ENCODE data around the gene POU2AF1. TPM values are rescaled to one million over a fixed set of nuclear protein-coding genes. Genes with fewer than 3 reads are reported as not detected.

Gene POU2AF1
- total RNA-seq, 4 donors from 2014 or later, result 0.87 TPM; not detected in 3

DNA sequence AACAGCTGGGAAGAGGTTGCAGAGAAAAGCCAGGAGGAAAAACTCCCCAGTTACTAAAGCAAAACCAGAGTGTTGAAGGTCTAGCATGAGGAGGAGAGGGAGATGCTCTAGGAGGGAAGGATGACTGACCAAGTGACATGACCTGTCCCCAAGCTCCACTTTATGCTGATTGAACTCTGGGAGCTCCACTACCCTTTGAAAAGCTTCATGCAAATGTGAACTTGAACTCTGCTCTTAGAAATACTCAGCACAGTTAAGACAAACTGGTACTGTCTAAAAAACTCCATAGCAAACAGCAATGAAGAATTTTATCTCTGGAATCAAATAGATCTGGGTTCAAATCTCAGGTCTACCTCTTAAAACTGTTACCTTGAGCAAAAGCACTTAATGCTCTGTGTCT is 14.5 kb upstream of the POU2AF1 start:
- peaks cover 0 to 7% (median 0%) of the 10 kb centered on the region in 4 donors for H3K4me1 ChIP-seq
- no peak overlapping the region for H3K27ac ChIP-seq
- no peak for DNase-seq (ENCODE audit: low spot score in 2 of 2)
- TF ChIP-seq EP300 (IDR thresholded peaks at IDR 0.05) (no peak), POLR2A (IDR thresholded peaks at IDR 0.05) (no peak)
- TF ChIP-seq, protein P1, sequence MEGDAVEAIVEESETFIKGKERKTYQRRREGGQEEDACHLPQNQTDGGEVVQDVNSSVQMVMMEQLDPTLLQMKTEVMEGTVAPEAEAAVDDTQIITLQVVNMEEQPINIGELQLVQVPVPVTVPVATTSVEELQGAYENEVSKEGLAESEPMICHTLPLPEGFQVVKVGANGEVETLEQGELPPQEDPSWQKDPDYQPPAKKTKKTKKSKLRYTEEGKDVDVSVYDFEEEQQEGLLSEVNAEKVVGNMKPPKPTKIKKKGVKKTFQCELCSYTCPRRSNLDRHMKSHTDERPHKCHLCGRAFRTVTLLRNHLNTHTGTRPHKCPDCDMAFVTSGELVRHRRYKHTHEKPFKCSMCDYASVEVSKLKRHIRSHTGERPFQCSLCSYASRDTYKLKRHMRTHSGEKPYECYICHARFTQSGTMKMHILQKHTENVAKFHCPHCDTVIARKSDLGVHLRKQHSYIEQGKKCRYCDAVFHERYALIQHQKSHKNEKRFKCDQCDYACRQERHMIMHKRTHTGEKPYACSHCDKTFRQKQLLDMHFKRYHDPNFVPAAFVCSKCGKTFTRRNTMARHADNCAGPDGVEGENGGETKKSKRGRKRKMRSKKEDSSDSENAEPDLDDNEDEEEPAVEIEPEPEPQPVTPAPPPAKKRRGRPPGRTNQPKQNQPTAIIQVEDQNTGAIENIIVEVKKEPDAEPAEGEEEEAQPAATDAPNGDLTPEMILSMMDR (IDR thresholded peaks at IDR 0.05), result no peak
- H3K36me3 ChIP-seq, result no peaks in the 10 kb centered on the region
- H3K9me3 ChIP-seq, result no peaks in the 10 kb centered on the region
- H3K27me3 ChIP-seq, result no peaks in the 10 kb centered on the region
- no peak overlapping the region for H3K4me3 ChIP-seq

DNA sequence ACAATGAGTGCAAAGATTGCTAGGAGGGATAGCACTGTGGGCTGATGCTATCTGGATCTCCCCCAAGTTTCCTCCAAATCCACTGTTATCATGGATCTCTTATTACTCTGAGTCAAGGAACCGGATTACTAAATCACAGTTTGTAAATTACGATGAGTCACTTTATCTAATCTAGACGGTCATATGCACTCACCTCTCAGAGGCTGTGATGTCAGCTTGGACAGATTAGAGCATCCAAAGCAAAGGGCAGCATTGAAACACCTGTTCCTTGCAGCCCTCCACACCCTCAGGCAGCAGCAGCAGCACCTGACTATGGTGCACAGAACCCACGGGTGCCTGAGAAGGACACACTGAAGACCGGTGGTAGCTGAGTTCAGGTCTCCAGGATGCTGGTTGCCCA is 14.0 kb upstream of the POU2AF1 start:
- H3K27me3 ChIP-seq, result no peaks in the 10 kb centered on the region

DNA sequence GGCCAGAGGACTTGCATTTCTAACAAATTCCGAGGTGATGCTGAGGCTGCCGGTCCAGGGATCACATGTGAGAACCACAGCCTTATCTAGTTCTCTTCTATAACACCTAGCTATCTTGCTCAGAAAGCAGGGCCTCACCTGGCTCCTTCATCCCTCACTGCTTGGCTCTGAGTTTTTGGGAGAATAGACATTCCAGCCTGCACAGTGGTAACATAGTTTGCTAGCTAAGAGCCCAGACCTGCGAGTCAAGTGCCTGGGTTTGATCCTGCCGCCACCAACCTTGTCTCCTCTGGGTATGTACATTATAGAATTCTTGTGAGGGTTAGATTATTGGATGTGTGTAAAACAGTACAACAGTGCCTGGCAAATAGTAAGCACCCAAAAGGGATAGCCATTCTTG is 13.5 kb upstream of the POU2AF1 start:
- Histone ChIP-seq H3K4me3 (no peak overlapping the region), H3K9me3 (no peaks in the 10 kb centered on the region), H3K27ac (no peak overlapping the region), H3K36me3 (no peaks in the 10 kb centered on the region), H3K27me3 (no peaks in the 10 kb centered on the region), H3K4me1 (peaks cover 0 to 8% (median 0%) of the 10 kb centered on the region in 4 donors)
- 91 to 98% methylated on average over 4 of the region's 4 CpGs for WGBS, 2 donors
- no peak for DNase-seq (ENCODE audit: low spot score in 2 of 2)
- TF ChIP-seq, protein P1 (IDR thresholded peaks at IDR 0.05), result no peak
- TF ChIP-seq POLR2A (IDR thresholded peaks at IDR 0.05) (no peak), EP300 (IDR thresholded peaks at IDR 0.05) (no peak)

More for the DNA sequence above, 14.0 kb upstream of the POU2AF1 start:
- Histone ChIP-seq H3K4me1 (peaks cover 0 to 10% (median 0%) of the 10 kb centered on the region in 4 donors), H3K27ac (no peak overlapping the region), H3K4me3 (no peak overlapping the region), H3K36me3 (no peaks in the 10 kb centered on the region), H3K9me3 (no peaks in the 10 kb centered on the region)
- TF ChIP-seq EP300 (IDR thresholded peaks at IDR 0.05) (no peak), POLR2A (IDR thresholded peaks at IDR 0.05) (no peak)
- TF ChIP-seq, protein P1 (IDR thresholded peaks at IDR 0.05), result no peak
- no peak for DNase-seq (ENCODE audit: low spot score in 2 of 2)
- WGBS, 2 donors, result 86 to 94% methylated on average over 5 of the region's 5 CpGs

DNA sequence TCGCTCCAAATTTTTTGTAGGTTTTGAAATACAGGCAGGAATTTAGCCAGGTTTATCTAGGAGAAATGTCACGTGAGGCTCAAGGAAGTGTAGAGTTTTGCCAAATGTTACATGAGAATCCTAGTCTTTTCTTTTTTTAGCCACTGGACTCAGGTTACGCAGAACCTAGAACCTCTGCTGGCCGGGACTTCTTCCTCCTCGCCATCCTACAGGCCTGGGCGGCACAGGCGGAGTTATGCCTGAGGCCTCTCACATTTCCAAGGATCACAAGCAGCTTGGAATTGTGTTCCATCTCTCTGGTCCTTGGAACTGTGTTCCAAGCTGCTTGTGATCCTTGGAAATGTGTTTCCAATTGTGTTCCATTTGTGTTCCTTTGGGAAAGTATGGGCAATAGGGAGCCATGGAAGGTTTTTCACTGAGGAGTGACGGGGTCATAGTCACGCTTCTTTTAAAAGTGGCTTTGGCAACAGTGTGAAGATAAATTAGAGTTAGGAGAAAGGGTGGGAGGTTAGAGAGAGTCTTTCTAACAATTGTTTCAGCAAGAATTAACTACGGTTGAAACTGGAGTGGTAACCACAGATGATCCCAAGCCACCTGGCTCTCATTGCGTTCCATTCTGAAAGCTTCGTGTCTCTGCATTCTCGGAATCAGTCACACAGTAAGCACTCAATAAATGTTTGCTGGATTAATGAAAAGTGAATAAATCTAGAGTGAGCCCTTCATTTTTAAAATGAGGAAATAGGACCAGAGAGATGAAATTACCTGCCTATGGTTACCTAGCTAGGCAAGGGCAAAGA is 12.5 kb upstream of the POU2AF1 start:
- WGBS, 2 donors, result 88 to 89% methylated on average over 13 of the region's 13 CpGs

DNA sequence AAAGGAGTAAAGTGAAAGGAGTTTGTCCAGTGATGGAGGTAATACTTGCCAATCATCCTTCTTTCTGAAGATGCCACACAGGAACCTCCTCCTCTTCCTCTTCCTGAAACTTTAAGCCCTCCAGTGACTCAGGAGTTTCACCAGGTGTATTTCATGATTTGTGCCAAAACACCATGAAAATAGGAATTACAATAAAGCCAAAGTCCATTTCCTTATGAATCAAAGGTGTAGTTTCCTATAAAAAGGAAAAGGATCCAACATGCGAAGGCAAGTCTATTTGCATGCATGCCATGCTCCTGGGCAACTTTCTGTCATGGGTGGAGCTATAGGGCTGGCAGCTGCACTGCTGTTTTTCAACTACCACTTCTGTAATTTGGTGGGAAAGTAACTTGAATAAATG is 9.8 kb upstream of the POU2AF1 start:
- Histone ChIP-seq H3K27me3 (no peaks in the 10 kb centered on the region), H3K36me3 (no peaks in the 10 kb centered on the region), H3K4me1 (peaks cover 0 to 6% (median 0%) of the 10 kb centered on the region in 4 donors), H3K27ac (no peak overlapping the region), H3K9me3 (no peaks in the 10 kb centered on the region), H3K4me3 (no peak overlapping the region)
- TF ChIP-seq POLR2A (IDR thresholded peaks at IDR 0.05), result no peak
- TF ChIP-seq EP300 (IDR thresholded peaks at IDR 0.05), result no peak
- TF ChIP-seq, protein P1 (IDR thresholded peaks at IDR 0.05), result no peak
- no peak for DNase-seq (ENCODE audit: low spot score in 2 of 2)
- 89 to 96% methylated on average over 1 of the region's 1 CpG for WGBS, 2 donors

More for the DNA sequence above, 12.5 kb upstream of the POU2AF1 start:
- H3K4me3 ChIP-seq, result no peak overlapping the region
- no peaks in the 10 kb centered on the region for H3K27me3 ChIP-seq
- no peak overlapping the region for H3K27ac ChIP-seq
- no peaks in the 10 kb centered on the region for H3K9me3 ChIP-seq
- H3K36me3 ChIP-seq, result no peaks in the 10 kb centered on the region
- peaks cover 0 to 6% (median 0%) of the 10 kb centered on the region in 4 donors for H3K4me1 ChIP-seq
- no peak for DNase-seq (ENCODE audit: low spot score in 2 of 2)
- TF ChIP-seq, protein P1 (IDR thresholded peaks at IDR 0.05), result no peak
- TF ChIP-seq POLR2A (IDR thresholded peaks at IDR 0.05) (no peak), EP300 (IDR thresholded peaks at IDR 0.05) (no peak)

Measured in tibial nerve (tissue), 4 donors.